Central memory CD8-positive, alpha-beta T cell (primary cell): ENCODE results near the gene GCKR.
"Not testable (repeated sequence)": the region's sequence is repeated elsewhere in the genome, so short reads cannot be mapped to it uniquely, and the experiment has no call there.

Experiments
- ATAC-seq: fragments of 150-1000 bp; cut with Tn5 transposase; replicated peaks from 2 replicates; pipeline ENCODE4 v1.10.0; 2022; ENCODE audit warnings: mild to moderate bottlenecking, moderate FRiP score, moderate number of reproducible peaks; ENCODE audit not compliant: poor library complexity, severe bottlenecking; ENCODE audit errors: extremely low read depth
- DNase-seq, 2 donors: peaks; one replicate each; pipeline ENCODE4 v3.0.0; 2021; ENCODE audit warnings: low spot score in 2 of 2
- H3K27ac Mint-ChIP-seq: one replicate; pipeline ENCODE4 v1.8.0; 2022; ENCODE audit warnings: low read depth, mild to moderate bottlenecking, moderate library complexity, mixed read lengths
- H3K27me3 Mint-ChIP-seq: one replicate; pipeline ENCODE4 v1.8.0; 2022; ENCODE audit warnings: mixed read lengths
- H3K36me3 Mint-ChIP-seq: one replicate; pipeline ENCODE4 v1.8.0; 2022; ENCODE audit warnings: mild to moderate bottlenecking, moderate library complexity, mixed read lengths; ENCODE audit not compliant: insufficient read depth
- H3K4me1 Mint-ChIP-seq: one replicate; pipeline ENCODE4 v1.8.0; 2022; ENCODE audit warnings: mixed read lengths
- H3K4me3 Mint-ChIP-seq: one replicate; pipeline ENCODE4 v1.8.0; 2022; ENCODE audit warnings: mild to moderate bottlenecking, moderate library complexity, mixed read lengths
- H3K9me3 Mint-ChIP-seq: one replicate; pipeline ENCODE4 v1.8.0; 2022; ENCODE audit warnings: mixed read lengths

The GCKR gene

DNA sequence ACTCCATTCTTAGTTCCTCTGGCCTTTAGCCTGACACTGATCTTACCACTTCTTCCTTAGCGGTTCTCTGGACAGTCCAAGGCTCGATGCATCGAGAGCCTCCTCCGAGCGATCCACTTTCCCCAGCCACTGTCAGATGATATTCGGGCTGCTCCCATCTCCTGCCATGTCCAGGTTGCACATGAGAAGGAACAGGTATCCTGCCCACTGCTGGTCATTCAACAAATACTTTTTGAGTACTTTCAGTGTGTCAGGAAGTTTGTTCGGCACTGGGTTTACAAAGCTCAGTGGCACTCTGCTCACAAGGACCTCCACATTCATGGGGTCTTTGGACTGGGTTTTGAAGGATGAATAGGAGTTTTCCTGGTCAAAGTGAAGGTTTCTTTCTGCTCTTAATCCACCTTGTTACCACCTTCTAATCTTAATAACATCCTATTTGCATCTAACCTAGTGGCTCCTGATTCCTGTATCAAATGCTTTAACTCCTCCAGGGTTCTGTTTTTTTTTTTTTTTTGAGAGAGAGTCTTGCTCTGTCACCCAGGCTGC is 25.8 kb downstream of the GCKR start:
- ATAC-seq: no peak
- Mint-ChIP-seq H3K4me3 (no peak overlapping the region), H3K27ac (no peak overlapping the region), H3K36me3 (no peaks in the 10 kb centered on the region), H3K4me1 (no peaks in the 10 kb centered on the region), H3K9me3 (no peaks in the 10 kb centered on the region), H3K27me3 (peaks cover 77% of the 10 kb centered on the region)
- DNase-seq: no peak

DNA sequence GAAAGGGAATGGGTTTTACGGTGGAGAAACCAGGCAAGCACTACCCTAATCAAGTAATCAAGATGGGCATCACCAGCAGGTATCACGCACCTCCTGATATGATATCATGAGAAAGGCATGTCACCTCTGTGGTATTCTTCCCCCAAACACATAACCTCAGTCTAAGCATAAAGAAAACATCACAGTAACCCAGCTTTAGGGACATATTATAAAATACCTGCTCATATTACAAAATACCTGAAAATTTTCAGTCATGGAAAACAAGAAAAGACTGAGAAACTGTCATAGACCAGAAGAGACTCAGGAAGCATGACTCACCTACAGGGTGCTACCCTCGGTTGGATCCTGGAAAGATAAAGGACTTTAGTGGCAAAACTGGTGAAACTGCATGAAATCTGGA is 30.5 kb downstream of the GCKR start:
- no peaks in the 10 kb centered on the region for H3K9me3 Mint-ChIP-seq
- no peak for ATAC-seq
- no peak for DNase-seq
- H3K36me3 Mint-ChIP-seq: no peaks in the 10 kb centered on the region
- no peak overlapping the region for H3K4me3 Mint-ChIP-seq
- H3K27ac Mint-ChIP-seq: no peak overlapping the region
- H3K4me1 Mint-ChIP-seq: no peaks in the 10 kb centered on the region
- peaks cover 69% of the 10 kb centered on the region for H3K27me3 Mint-ChIP-seq

DNA sequence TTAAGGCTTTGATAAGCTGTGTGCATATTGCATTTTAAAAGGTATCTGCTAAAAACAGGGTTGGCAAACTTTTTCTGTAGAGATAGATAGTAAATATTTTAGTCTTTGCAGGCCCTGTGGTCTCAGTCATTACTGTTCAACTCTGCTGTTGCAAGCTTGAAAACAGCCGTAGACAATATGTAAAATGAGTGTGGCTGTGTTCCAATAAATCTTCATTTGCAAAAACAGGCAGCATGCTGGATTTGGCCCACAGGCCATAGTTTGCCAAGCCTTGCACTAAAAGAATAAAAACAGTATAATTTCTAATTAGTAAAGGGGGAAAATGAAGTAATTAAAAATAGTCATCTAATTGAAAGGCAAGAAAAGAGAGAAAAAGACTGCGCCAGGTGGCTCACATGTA is 35.3 kb downstream of the GCKR start:
- H3K4me1 Mint-ChIP-seq: no peaks in the 10 kb centered on the region
- H3K27me3 Mint-ChIP-seq: peaks cover 30% of the 10 kb centered on the region
- H3K4me3 Mint-ChIP-seq: no peak overlapping the region
- H3K27ac Mint-ChIP-seq: no peak overlapping the region
- no peaks in the 10 kb centered on the region for H3K9me3 Mint-ChIP-seq
- DNase-seq: no peak
- ATAC-seq: no peak
- H3K36me3 Mint-ChIP-seq: no peaks in the 10 kb centered on the region

DNA sequence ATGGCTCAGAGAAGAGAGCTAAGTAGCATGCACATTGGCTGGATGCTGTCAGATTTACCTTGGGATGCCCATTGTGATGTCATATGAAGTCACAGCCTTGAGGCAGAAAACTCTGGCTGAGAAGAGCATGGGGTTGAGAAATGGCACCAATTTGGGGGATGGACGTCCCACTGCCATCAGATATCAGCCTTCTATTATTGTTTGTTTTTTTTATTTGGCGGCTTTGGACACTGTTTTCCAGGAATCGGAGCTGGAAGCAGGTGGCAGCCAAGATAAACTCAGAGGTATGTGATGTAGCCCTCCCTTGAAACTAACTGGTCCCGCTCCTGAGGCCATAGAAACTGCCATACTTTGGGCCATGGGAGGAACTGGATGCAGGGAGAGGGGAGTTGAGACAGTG is 40.6 kb downstream of the GCKR start:
- H3K27ac Mint-ChIP-seq: no peak overlapping the region
- H3K36me3 Mint-ChIP-seq: no peaks in the 10 kb centered on the region
- ATAC-seq (no peak), DNase-seq (no peak)
- peaks cover 24% of the 10 kb centered on the region for H3K27me3 Mint-ChIP-seq
- H3K9me3 Mint-ChIP-seq: no peaks in the 10 kb centered on the region
- no peaks in the 10 kb centered on the region for H3K4me1 Mint-ChIP-seq
- H3K4me3 Mint-ChIP-seq: no peak overlapping the region

DNA sequence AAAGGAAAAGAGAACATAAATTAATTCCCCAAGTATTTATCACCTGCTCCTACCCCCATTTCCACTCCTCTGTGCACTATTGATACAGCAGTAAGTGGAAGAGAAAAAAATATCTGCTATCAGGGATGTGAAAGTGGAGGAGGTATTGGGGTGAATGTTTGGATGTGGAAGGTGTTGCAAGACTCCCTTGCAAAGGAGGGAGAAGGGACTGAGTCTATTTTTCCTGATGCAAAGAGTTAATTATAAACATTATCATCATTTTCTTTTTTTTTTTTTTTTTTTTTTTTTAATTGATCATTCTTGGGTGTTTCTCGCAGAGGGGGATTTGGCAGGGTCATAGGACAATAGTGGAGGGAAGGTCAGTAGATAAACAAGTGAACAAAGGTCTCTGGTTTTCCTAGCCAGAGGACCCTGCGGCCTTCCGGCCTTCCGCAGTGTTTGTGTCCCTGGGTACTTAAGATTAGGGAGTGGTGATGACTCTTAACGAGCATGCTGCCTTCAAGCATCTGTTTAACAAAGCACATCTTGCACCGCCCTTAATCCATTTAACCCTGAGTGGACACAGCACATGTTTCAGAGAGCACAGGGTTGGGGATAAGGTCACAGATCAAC is 42.3 kb downstream of the GCKR start:
- not testable (repeated sequence) for DNase-seq, H3K4me1 Mint-ChIP-seq, H3K36me3 Mint-ChIP-seq, H3K27ac Mint-ChIP-seq, H3K4me3 Mint-ChIP-seq, H3K9me3 Mint-ChIP-seq, ATAC-seq
- H3K27me3 Mint-ChIP-seq: peaks cover 24% of the 10 kb centered on the region

DNA sequence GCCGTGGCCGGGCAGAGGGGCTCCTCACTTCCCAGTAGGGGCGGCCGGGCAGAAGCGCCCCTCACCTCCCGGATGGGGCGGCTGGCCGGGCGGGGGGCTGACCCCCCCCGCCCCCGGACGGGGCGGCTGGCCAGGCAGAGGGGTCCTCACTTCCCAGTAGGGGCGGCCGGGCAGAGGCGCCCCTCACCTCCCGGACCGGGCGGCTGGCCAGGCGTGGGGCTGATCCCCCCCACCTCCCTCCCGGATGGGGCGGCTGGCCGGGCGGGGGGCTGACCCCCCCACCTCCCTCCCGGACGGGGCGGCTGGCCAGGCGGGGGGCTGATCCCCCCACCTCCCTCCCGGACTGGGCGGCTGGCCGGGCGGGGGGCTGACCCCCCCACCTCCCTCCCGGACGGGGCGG is 43.0 kb downstream of the GCKR start:
- not testable (repeated sequence) for H3K4me1 Mint-ChIP-seq, H3K27ac Mint-ChIP-seq, H3K4me3 Mint-ChIP-seq, H3K9me3 Mint-ChIP-seq, DNase-seq, ATAC-seq, H3K36me3 Mint-ChIP-seq
- H3K27me3 Mint-ChIP-seq: peaks cover 24% of the 10 kb centered on the region

DNA sequence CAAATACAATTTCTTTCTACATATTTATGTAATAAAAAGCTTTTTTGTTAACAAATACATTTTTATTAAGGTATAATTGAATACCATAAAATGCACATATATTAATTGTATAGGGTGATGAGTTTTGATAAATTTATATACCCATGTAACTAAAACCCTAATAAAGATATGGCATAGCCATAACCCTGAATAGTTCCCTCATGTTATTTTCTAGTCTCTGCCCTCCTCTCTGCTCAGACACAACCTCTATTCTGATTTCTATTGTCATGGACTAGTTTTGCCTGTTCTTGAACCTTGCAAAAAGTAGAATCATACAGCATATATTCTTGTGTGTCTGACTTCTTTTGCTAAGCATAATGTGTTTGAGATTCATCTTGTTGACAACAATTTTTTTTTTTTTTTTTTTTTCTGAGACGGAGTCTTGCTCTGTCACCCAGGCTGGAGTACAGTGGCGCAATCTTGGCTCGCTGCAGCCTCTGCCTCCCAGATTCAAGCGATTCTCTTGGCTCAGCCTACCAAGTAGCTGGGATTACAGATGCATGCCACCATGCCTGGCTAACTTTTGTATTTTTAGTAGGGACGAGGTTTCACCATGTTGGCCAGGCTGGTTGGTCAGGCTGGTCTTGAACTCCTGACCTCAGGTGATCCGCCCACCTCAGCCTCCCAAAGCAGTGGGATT is 47.6 kb downstream of the GCKR start:
- no peaks in the 10 kb centered on the region for H3K36me3 Mint-ChIP-seq
- DNase-seq: no peak
- no peak for ATAC-seq
- no peak overlapping the region for H3K4me3 Mint-ChIP-seq
- H3K27me3 Mint-ChIP-seq: no peaks in the 10 kb centered on the region
- H3K9me3 Mint-ChIP-seq: no peaks in the 10 kb centered on the region
- no peaks in the 10 kb centered on the region for H3K4me1 Mint-ChIP-seq
- H3K27ac Mint-ChIP-seq: no peak overlapping the region

DNA sequence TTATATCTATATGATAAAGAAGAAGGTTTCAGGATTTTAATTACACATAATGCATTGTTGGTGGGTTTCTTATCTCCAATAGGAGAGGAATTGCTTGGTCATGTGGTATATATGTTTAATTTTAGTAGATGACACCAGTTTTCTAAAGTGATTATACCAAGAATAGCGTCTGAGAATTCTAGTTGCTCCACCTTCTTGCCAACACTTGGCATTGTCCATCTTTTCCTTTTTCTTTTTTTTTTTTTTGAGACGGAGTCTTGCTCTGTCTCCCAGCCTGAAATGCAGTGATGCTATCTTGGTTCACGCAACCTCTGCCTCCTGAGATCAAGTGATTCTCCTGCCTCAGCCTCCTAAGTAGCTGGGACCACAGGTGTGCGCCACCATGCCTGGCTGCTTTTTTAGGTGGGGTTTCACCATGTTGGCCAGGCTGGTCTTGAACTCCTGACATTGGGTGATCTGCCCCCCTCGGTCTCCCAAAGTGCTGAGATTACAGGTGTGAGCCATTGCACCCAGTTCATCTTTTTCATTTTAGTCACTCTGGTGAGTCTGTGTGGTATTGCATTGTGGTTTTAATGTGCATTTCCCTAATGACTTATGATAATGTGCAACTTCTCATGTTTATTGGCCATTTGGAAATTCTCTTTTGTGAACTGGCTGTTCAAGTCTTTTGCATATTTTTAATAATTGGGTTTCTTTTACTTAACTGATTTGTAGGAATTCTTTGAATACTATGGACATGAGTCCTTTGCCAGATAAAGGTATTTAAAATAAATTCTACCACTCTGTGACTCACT is 48.9 kb downstream of the GCKR start:
- H3K4me3 Mint-ChIP-seq: no peak overlapping the region
- no peak overlapping the region for H3K27ac Mint-ChIP-seq
- H3K27me3 Mint-ChIP-seq: no peaks in the 10 kb centered on the region
- H3K9me3 Mint-ChIP-seq: no peaks in the 10 kb centered on the region
- ATAC-seq (no peak), DNase-seq (no peak)
- no peaks in the 10 kb centered on the region for H3K4me1 Mint-ChIP-seq
- no peaks in the 10 kb centered on the region for H3K36me3 Mint-ChIP-seq

DNA sequence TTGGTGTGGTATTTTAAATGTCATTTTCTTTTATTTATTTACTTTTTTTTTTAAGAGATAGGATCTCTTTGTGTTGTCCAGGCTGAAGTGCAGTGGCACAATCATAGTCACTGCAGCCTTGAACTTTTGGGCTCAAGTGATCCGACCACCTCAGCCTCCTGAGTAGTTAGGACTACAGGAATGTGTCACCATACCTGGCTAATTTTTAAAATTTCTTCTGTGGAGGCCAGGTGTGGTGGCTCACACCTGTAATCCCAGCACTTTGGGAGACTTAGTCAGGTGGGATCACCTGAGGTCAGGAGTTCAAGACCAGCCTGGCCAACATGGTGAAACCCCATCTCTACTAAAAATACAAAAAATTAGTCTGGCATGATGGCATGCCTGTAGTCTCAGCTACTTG is 52.7 kb downstream of the GCKR start:
- Mint-ChIP-seq H3K27ac (no peak overlapping the region), H3K4me1 (no peaks in the 10 kb centered on the region), H3K27me3 (peaks cover 14% of the 10 kb centered on the region), H3K9me3 (no peaks in the 10 kb centered on the region), H3K4me3 (no peak overlapping the region), H3K36me3 (no peaks in the 10 kb centered on the region)
- ATAC-seq (no peak), DNase-seq (no peak)

DNA sequence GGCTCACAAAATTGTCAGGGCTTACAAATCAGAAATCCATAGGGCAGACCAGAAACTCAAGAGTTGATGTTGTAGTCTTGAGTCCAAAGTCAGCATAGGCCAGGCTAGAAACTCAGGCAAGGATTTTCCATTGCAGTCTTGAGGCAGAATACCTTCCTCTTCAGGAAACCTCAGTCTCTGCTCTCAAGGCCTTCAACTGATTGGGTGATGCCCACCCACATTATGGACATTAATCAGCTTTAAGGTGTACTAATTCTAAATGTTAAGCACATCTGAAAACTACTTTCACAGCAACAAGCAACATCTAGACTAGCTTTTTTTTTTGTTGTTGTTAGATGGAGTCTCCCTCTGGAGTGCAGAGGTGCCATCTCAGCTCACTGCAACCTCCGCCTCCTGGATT is 54.9 kb downstream of the GCKR start:
- no peak overlapping the region for H3K4me3 Mint-ChIP-seq
- H3K9me3 Mint-ChIP-seq: no peaks in the 10 kb centered on the region
- H3K36me3 Mint-ChIP-seq: no peaks in the 10 kb centered on the region
- H3K4me1 Mint-ChIP-seq: no peaks in the 10 kb centered on the region
- ATAC-seq: no peak
- no peak overlapping the region for H3K27ac Mint-ChIP-seq
- no peak for DNase-seq
- H3K27me3 Mint-ChIP-seq: peaks cover 16% of the 10 kb centered on the region

DNA sequence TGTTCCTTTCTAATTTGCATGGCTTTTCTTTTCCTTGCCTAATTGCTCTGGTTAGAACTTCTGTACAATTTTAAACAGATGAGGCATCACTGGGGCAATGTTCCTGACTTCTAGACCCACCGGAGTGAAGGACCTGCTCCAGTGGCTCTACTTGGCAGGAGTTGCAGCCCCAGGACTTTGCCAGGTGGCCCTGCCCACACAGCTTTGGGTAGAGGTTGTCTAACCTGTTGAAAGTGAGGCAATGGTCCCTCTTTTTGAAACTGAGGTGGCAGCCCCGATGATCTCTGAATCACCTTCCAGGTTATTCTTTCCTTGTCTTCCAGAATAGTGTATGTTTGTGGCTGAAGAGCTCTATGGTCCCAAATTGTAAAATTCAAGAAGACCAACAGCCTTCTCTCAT is 56.3 kb downstream of the GCKR start:
- ATAC-seq (no peak), DNase-seq (no peak)
- H3K27ac Mint-ChIP-seq: no peak overlapping the region
- no peak overlapping the region for H3K4me3 Mint-ChIP-seq
- no peaks in the 10 kb centered on the region for H3K36me3 Mint-ChIP-seq
- peaks cover 16% of the 10 kb centered on the region for H3K27me3 Mint-ChIP-seq
- no peaks in the 10 kb centered on the region for H3K4me1 Mint-ChIP-seq
- no peaks in the 10 kb centered on the region for H3K9me3 Mint-ChIP-seq

DNA sequence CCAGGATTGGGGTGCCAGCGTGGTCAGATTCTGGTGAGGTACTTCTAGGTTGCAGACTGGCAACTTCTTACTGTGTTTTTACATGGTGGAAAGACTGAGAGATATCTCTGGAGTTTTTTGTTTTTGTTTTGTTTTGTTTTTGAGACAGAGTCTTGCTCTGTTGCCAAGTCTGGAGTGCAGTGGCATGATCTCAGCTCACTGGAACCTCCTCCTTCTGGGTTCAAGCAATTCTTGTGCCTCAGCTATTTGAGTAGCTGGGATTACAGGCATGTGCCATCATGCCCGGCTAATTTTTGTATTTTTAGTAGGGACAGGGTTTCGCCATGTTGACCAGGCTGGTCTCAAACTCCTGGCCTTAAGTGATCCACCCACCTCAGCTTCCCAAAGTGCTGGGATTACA is 57.8 kb downstream of the GCKR start:
- H3K27ac Mint-ChIP-seq, H3K9me3 Mint-ChIP-seq, ATAC-seq, H3K4me1 Mint-ChIP-seq, H3K36me3 Mint-ChIP-seq, H3K4me3 Mint-ChIP-seq, DNase-seq: not testable (repeated sequence)
- H3K27me3 Mint-ChIP-seq: peaks cover 20% of the 10 kb centered on the region

DNA sequence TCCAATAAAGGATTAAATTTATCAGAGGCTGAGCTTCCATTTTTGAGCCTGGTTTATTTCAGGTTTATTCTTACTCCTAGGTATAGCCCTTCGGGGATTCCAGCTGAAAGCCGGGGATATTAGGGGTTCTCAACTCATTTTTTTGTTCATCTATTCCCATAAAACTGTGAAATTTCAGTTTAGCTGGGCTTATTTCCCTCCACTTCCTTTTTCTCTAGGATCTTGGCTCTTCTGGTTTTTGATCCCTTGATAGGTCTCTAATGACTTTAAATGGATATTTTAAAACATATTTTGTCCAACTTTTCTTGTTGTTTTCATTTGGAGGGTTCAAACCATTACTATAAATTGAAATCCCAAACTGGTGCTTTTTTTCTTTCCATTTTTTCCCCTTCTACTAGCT is 62.6 kb downstream of the GCKR start:
- H3K4me1 Mint-ChIP-seq: no peaks in the 10 kb centered on the region
- no peak for DNase-seq
- no peaks in the 10 kb centered on the region for H3K9me3 Mint-ChIP-seq
- no peak overlapping the region for H3K27ac Mint-ChIP-seq
- H3K4me3 Mint-ChIP-seq: no peak overlapping the region
- ATAC-seq: no peak
- H3K36me3 Mint-ChIP-seq: no peaks in the 10 kb centered on the region
- peaks cover 29% of the 10 kb centered on the region for H3K27me3 Mint-ChIP-seq
